Endothelial cell of umbilical vein (primary cell): ENCODE measurements around the gene AS3MT. TPM values are rescaled to one million over a fixed set of nuclear protein-coding genes. Genes with fewer than 3 reads are reported as not detected.

ENCODE experiments used
- BruUV-seq: library from RNA; stranded (reverse); fragments of 400-500 nt; replicated peaks from 2 replicates; lab custom pipeline; 2021; lab: Mats Ljungman, UMichigan
- CTCF ChIA-PET: fragments of 300-600, 350-600 bp; sonication (Branson Sonifier 250); formaldehyde crosslinking; loops from one replicate; lab custom pipeline; 2021; ENCODE audit warnings: antibody characterized with exemption, inconsistent platforms; lab: Charles Lee
- POLR2A ChIA-PET: fragments of 300-600, 350-600 bp; sonication (Branson Sonifier 250); formaldehyde crosslinking; loops from one replicate; lab custom pipeline; 2021; ENCODE audit warnings: antibody characterized with exemption, inconsistent platforms; lab: Charles Lee
- DNase-seq: peaks from one replicate; pipeline ENCODE4 v3.0.0-alpha.2; 2011; ENCODE audit warnings: low read depth, low spot score
- FAIRE-seq: peaks from 2 replicates; lab custom pipeline; 2011; peaks lifted over from hg19 to GRCh38; lab: Jason Lieb, UNC
- H2AFZ ChIP-seq: 2 replicates; pipeline ENCODE4 v1.6.0; 2012; ENCODE audit warnings: low read depth, low read length, control low read depth, inconsistent platforms
- H3K27ac ChIP-seq: 2 replicates; pipeline ENCODE4 v1.5.1; 2011; ENCODE audit warnings: low read depth, mild to moderate bottlenecking, control low read depth, low read length, moderate library complexity; ENCODE audit not compliant: insufficient read depth
- H3K27me3 ChIP-seq, 2 experiments: 2 replicates each; pipeline versions ENCODE4 v1.6.0 to v1.6.1; 2011; ENCODE audit warnings: low read length in 2 of 2, mixed read lengths in 1 of 2; ENCODE audit not compliant: control insufficient read depth in 2 of 2, insufficient read depth in 2 of 2
- H3K36me3 ChIP-seq, 2 experiments: 2 replicates in 1 of 2; 3 replicates in 1 of 2; pipeline ENCODE4 v1.5.1; 2011; ENCODE audit warnings: low read length in 2 of 2, mild to moderate bottlenecking in 1 of 2, moderate library complexity in 1 of 2; ENCODE audit not compliant: control insufficient read depth in 2 of 2, insufficient read depth in 2 of 2; ENCODE audit errors: extremely low read depth in 1 of 2
- H3K4me1 ChIP-seq: 3 replicates; pipeline ENCODE4 v1.5.1; 2011; ENCODE audit warnings: mild to moderate bottlenecking, low read length; ENCODE audit not compliant: control insufficient read depth, insufficient read depth; ENCODE audit errors: extremely low read depth
- H3K4me2 ChIP-seq: 2 replicates; pipeline ENCODE4 v1.6.1; 2011; ENCODE audit warnings: low read length, control low read depth, mixed read lengths; ENCODE audit not compliant: insufficient read depth
- H3K4me3 ChIP-seq, 3 experiments: fragments of 200-600 bp in 1 of 3; sonication (generic), shearing (Covaris generic) in 1 of 3; replicated peaks in 1 of 3; 2 replicates each; pipeline ENCODE4 v1.5.1; 2011 to 2016; ENCODE audit warnings: control low read depth in 3 of 3, low read length in 3 of 3, mild to moderate bottlenecking in 2 of 3, inconsistent platforms in 1 of 3, low read depth in 1 of 3, moderate library complexity in 1 of 3; ENCODE audit not compliant: insufficient read depth in 1 of 3
- H3K79me2 ChIP-seq: 2 replicates; pipeline ENCODE4 v1.6.0; 2012; ENCODE audit warnings: low read length, inconsistent platforms; ENCODE audit not compliant: control insufficient read depth, insufficient read depth
- H3K9ac ChIP-seq: replicated peaks from 2 replicates; pipeline ENCODE3; 2011; ENCODE audit warnings: low read length, control low read depth; ENCODE audit not compliant: insufficient read depth; ENCODE audit errors: extremely low read depth
- H3K9me1 ChIP-seq: replicated peaks from 3 replicates; pipeline ENCODE4 v1.6.0; 2011; ENCODE audit warnings: mild to moderate bottlenecking, low read length; ENCODE audit not compliant: control insufficient read depth, insufficient read depth; ENCODE audit errors: extremely low read depth
- H3K9me3 ChIP-seq: replicated peaks from 2 replicates; pipeline ENCODE4 v1.5.1; 2012; ENCODE audit warnings: low read length, inconsistent platforms; ENCODE audit not compliant: control insufficient read depth, insufficient read depth
- H4K20me1 ChIP-seq: replicated peaks from 2 replicates; pipeline ENCODE3; 2011; ENCODE audit warnings: mild to moderate bottlenecking, low read length; ENCODE audit not compliant: control insufficient read depth, insufficient read depth; ENCODE audit errors: extremely low read depth
- CTCF ChIP-seq, 2 donors: IDR thresholded peaks; 1 replicate in 1 of 2; 2 replicates in 1 of 2; pipeline ENCODE4 v1.5.1; 2011; ENCODE audit warnings: low read length in 2 of 2, mild to moderate bottlenecking in 2 of 2, moderate library complexity in 2 of 2, control low read depth in 1 of 2, inconsistent platforms in 1 of 2, low read depth in 1 of 2; ENCODE audit not compliant: insufficient read depth in 1 of 2; ENCODE audit errors: extremely low read depth in 1 of 2
- EZH2 ChIP-seq: IDR thresholded peaks from 2 replicates; pipeline ENCODE4 v1.6.1; 2012; ENCODE audit warnings: borderline replicate concordance, low read depth, mild to moderate bottlenecking, moderate library complexity, low read length, inconsistent platforms; ENCODE audit not compliant: severe bottlenecking
- FOS ChIP-seq: IDR thresholded peaks from 2 replicates; pipeline ENCODE4 v1.6.1; 2011; ENCODE audit warnings: mild to moderate bottlenecking, low read length, moderate library complexity, borderline replicate concordance; ENCODE audit not compliant: insufficient read depth
- GATA2 ChIP-seq: IDR thresholded peaks from 2 replicates; pipeline ENCODE4 v1.7.0; 2011; ENCODE audit warnings: low read depth, mild to moderate bottlenecking, moderate library complexity, mixed read lengths, low read length; ENCODE audit not compliant: insufficient read length, insufficient read depth
- JUN ChIP-seq: IDR thresholded peaks from 2 replicates; pipeline ENCODE4 v1.6.1; 2011; ENCODE audit warnings: borderline replicate concordance, low read depth; ENCODE audit not compliant: insufficient read length, insufficient read depth
- MAX ChIP-seq: IDR thresholded peaks from 2 replicates; pipeline ENCODE4 v1.6.1; 2011; ENCODE audit not compliant: insufficient read depth, insufficient read length
- MYC ChIP-seq: IDR thresholded peaks from one replicate; pipeline ENCODE4 v1.6.1; 2011; ENCODE audit warnings: mild to moderate bottlenecking, low read depth, low read length
- POLR2A ChIP-seq: IDR thresholded peaks from 2 replicates; pipeline ENCODE4 v1.6.1; 2012; ENCODE audit warnings: low read depth, mild to moderate bottlenecking, control low read depth, low read length
- POLR2AphosphoS5 ChIP-seq: IDR thresholded peaks from 2 replicates; pipeline ENCODE4 v1.6.1; 2012; ENCODE audit warnings: low read depth, mild to moderate bottlenecking, control low read depth, low read length, moderate library complexity; ENCODE audit not compliant: insufficient read depth
- dilution Hi-C: fragments of 300-500 bp; cut with MboI; formaldehyde crosslinking; loops from one replicate; pipeline ENCODE4 v1.15.0; 2019; ENCODE audit warnings: low sequenced_read_pairs; ENCODE audit not compliant: extremely low pct_ligation_motif_present
- intact Hi-C: fragments of 100-400 bp; cut with micrococcal nuclease; formaldehyde crosslinking; loops from one replicate; pipeline ENCODE4 v1.10.0; 2022
- polyA plus RNA-seq, 4 experiments: library from polyadenylated mRNA; depleted of rRNA in 3 of 4; stranded (reverse) in 3 of 4; unstranded in 1 of 4; fragments of >200 nt; gene quantifications; 2 replicates each; pipeline versions ENCODE4 v1.2.1 to v1.2.3, GENCODE V29; 2011 to 2012; ENCODE audit warnings: missing spikeins in 1 of 4
- total RNA-seq: library from RNA; stranded (reverse); gene quantifications from 2 replicates; pipeline ENCODE4 v1.2.3, GENCODE V29; 2021

AS3MT gene
- total and polyA plus RNA-seq, 2 donors (not counting 3 experiments of a cell fraction or from before 2014, with no cell fraction given), result 1.0 TPM; not detected in 1

GRCh38 chr10:102948786-102949185 is 79.5 kb downstream of the AS3MT start:
- H4K20me1 ChIP-seq, result no peaks in the 10 kb centered on the region
- no peaks in the 10 kb centered on the region for H3K9me1 ChIP-seq
- H3K4me3 ChIP-seq, result no peak overlapping the region
- ChIA-PET POLR2A (no interaction called here), CTCF (no interaction called here)
- H2AFZ ChIP-seq, result no peak overlapping the region
- H3K4me2 ChIP-seq, result no peak overlapping the region
- TF ChIP-seq MAX (no peak), POLR2AphosphoS5 (no peak), MYC (no peak), FOS (no peak), JUN (no peak), CTCF (IDR thresholded peaks at IDR 0.05; ENCODE audit: extremely low read depth in 1 of 2, insufficient read depth in 1 of 2, low read depth in 1 of 2, low read length in 2 of 2) (no peak), POLR2A (no peak), GATA2 (no peak), EZH2 (no peak)
- no peak for DNase-seq
- no peak for FAIRE-seq
- peaks cover 0 to 5% of the 10 kb centered on the region in 2 experiments for H3K27me3 ChIP-seq
- H3K27ac ChIP-seq, result no peak overlapping the region
- no peak overlapping the region for H3K9ac ChIP-seq
- dilution Hi-C loops (no loop called here), intact Hi-C loops (no loop called here)
- H3K4me1 ChIP-seq, result no peaks in the 10 kb centered on the region
- no peaks in the 10 kb centered on the region for H3K79me2 ChIP-seq
- H3K36me3 ChIP-seq, result no peaks in the 10 kb centered on the region
- H3K9me3 ChIP-seq, result no peaks in the 10 kb centered on the region
- no TSS peak for BruUV-seq
